Measurements from ENCODE around the gene CPEB4. TPM values are rescaled to one million over a fixed set of nuclear protein-coding genes. Genes with fewer than 3 reads are reported as not detected.

Gene CPEB4
- total RNA-seq, 1 donor from 2014 or later: 125 TPM

DNA sequence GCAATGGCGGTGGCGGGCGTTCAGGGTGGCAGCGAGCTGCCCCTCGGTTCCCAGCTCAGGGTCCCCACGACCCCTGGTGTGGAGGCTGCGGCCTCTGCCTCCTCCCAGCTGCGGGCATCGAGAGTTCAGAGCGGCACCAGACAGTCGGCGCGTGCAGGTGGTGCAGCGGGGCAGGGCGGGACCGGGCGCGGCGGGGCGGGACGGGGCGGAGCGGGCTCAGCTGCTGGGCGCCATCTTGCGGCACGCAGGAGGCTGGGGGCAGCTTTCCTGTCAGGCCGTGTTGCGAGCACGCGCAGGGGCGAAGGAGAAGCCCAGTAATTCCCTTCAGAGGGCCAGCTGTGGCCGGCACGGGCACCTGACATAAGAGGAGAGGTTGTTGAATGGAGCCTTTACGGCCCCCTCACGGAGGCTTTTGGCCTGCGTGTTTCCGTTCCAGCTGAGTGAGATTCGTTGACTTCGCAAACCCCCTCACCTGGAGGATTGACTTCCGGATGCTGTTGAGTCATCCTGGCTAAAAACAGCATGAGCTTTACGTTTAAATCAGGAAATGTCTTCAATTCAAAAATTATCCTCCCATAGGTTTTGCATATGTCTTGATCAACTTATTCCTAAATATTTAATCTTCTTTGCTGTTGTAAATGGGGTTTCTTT, 101.4 kb downstream of the CPEB4 start:
- no peak for ATAC-seq
- intact Hi-C loops (cut with micrococcal nuclease): no loop called here
- DNase-seq: no peak

DNA sequence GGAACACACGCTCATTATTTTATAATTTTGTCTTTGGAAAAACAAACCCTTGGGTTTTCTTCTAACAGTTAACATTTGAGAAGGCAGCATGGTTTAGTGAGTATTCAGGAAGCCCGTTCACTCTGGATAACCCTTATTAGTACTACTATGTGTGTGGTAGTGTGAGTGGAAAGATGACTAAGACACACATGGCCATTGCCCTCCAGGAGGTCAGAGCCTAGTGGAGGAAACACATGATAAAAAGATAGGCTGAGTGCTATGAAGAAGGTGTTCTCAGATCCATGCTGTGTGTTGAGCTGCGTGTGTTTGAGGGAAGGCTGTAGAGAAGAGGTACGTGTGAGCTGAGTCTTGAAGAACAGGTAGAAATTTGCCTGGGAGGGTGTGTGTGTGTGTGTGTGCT, 109.2 kb downstream of the CPEB4 start:
- intact Hi-C loops (cut with micrococcal nuclease): no loop called here
- ATAC-seq: no peak
- no peak for DNase-seq

DNA sequence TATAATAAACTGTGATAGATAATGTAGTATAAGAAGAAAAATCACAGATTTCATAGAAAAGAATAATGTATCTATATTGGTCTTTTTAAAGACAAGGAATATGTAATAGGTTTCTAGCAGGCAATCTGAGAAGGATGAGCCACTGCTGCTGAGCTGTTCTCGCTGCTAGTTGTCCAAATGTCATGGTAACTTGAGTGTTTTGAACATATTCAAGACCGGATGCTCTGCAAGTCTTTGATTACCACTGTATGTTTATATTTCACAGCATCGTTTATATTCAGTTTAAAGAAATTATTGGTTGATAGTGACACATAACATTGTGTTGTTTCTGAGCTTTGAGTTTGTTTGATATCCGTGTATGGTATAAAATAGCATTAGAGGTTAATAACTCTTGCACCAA, 110.4 kb downstream of the CPEB4 start:
- ATAC-seq (no peak), DNase-seq (no peak)
- intact Hi-C loops (cut with micrococcal nuclease): no loop called here

DNA sequence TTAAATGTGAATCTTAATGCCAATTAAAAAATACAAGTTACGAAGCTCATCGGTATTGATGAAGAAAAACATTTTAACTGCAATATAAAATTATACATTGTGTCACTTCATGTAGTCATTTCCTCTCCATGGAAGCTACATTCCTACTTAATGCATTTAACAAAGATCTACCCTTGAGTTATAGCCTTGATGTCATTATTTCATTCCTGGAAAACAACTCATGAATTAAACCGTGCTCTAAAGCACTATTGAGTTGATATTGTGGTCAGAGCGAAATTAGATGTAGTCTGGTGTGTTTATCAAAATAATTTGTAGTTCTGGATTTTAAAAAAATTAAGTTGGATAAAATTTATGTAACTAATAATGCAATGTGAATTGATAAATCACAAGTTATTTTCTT, 111.9 kb downstream of the CPEB4 start:
- ATAC-seq (no peak), DNase-seq (no peak)
- intact Hi-C loops (cut with micrococcal nuclease): no loop called here

DNA sequence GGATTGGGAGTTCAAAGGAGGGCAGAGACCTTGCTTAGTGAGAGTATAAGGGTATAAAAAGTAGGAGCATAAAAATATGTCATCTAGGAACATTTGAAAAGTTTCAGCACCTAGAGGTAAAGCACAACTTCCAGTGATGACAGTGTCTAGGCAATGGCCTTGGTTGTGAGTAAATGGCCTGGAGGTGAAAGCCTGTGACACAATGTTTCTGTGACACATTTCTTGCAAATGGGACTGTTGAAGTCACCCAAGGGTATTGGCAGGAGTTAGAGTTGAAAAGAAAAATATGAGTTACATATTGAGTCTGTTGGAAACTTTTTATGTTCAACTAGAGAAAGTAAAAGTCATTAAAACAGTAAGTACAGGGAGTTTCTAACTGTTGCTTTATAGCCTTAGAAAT, 115.6 kb downstream of the CPEB4 start:
- ATAC-seq: no peak
- intact Hi-C loops (cut with micrococcal nuclease): no loop called here
- no peak for DNase-seq

DNA sequence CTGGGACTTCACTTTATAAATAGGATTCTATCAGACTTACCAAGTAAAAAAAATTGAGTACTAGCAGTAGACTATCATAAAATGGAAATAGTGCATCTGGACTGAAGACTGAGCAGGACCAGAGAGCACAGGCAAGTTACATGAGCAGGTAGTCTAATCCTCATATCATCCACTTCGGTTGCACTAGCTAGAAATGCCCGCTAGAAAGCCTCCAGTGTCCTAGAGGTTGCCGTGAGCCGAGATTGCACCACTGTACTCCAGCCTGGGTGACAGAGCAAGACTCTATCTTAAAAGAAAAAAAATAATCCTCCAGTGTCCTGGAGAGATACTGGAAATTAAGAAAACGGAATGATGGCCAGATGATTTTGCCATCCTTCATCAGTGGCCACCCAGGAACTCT, 120.8 kb downstream of the CPEB4 start:
- intact Hi-C loops (cut with micrococcal nuclease): no loop called here
- ATAC-seq: no peak
- no peak for DNase-seq

DNA sequence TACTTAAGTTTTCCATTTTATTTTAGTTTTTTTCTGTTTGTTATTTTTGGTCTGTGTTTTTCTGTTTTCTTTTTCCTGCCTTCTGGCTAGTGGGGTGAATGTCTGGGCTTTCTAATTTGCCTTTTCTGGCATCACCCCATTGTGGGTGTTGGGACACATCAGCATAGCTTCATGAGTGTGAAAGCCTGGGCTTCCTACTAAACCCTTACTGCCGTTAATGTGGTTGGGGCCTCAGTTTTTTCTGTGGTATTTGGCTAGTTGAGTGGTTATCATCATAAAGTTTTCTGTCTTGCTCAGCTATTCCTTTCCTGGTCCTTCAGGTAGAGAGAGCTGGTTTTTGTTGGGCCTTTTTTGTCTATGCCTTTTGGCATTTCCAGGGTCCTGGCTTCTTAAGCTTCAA, 122.2 kb downstream of the CPEB4 start:
- no peak for ATAC-seq
- no peak for DNase-seq
- intact Hi-C loops (cut with micrococcal nuclease): no loop called here

DNA sequence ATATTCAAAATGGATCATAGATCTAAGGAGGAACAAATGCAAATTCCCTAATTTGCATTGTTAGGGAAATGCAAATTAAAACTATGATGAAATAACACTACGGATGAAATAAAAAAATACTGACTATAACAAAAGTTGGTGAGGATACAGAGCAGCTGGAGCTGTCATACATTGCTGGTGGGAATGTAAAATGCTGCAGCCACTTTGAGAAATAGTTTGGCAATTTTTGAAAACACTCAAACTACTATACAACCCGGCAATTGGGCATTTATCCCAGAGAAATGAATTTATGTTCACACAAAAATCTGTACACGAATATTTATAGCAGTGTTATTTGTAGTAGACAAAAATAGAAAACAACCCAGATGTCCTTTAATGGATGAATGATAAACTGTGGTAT, 123.3 kb downstream of the CPEB4 start:
- intact Hi-C loops (cut with micrococcal nuclease): no loop called here
- no peak for ATAC-seq

More for the DNA sequence above, 123.3 kb downstream of the CPEB4 start:
- no peak for DNase-seq

Other genes starting within 250 kb of the CPEB4 start
- not detected for gene C5orf47, start 100.8 kb downstream of the CPEB4 start, total RNA-seq
- gene NSG2, start 157.4 kb downstream of the CPEB4 start, total RNA-seq: 0.27 TPM